A673 (cell line): ENCODE measurements around the gene VMAC. TPM values are rescaled to one million over a fixed set of nuclear protein-coding genes. Genes with fewer than 3 reads are reported as not detected.
"Not testable (repeated sequence)": the region's sequence is repeated elsewhere in the genome, so short reads cannot be mapped to it uniquely, and the experiment has no call there.

ENCODE experiments used
- BruUV-seq: library from RNA; stranded (reverse); fragments of 400-500 nt; replicated peaks from 2 replicates; lab custom pipeline; 2021; lab: Mats Ljungman, UMichigan
- CTCF ChIA-PET: fragments of 300-600 bp; sonication (Branson Sonifier 250); formaldehyde crosslinking; loops from one replicate; lab custom pipeline; 2022; ENCODE audit warnings: antibody characterized with exemption; lab: Charles Lee
- POLR2A ChIA-PET: fragments of 300-600 bp; sonication (Branson Sonifier 250); formaldehyde crosslinking; loops from one replicate; lab custom pipeline; 2022; ENCODE audit warnings: antibody characterized with exemption; ENCODE audit not compliant: low non-redundant PET; lab: Charles Lee
- DNase-seq: peaks from one replicate; pipeline ENCODE4 v3.0.0-alpha.2; 2015; ENCODE audit warnings: low spot score
- H3K27ac ChIP-seq: fragments of 200-600 bp; sonication (generic); 2 replicates; pipeline ENCODE4 v1.5.1; 2016; ENCODE audit warnings: mixed run types, low read depth, mild to moderate bottlenecking, mixed read lengths, antibody characterized with exemption, low read length; ENCODE audit not compliant: poor library complexity, severe bottlenecking
- H3K27me3 ChIP-seq: fragments of 200-600 bp; sonication (generic); replicated peaks from 2 replicates; pipeline ENCODE4 v1.6.1; 2017; ENCODE audit warnings: mixed run types, low read depth, mild to moderate bottlenecking, mixed read lengths, antibody characterized with exemption, low read length; ENCODE audit not compliant: insufficient read depth, poor library complexity
- H3K36me3 ChIP-seq: fragments of 200-600 bp; sonication (generic); 2 replicates; pipeline ENCODE4 v1.6.1; 2016; ENCODE audit warnings: mixed run types, mild to moderate bottlenecking, mixed read lengths, antibody characterized with exemption, low read length; ENCODE audit not compliant: insufficient read depth, poor library complexity, severe bottlenecking
- H3K4me1 ChIP-seq: fragments of 200-600 bp; sonication (generic); 2 replicates; pipeline ENCODE4 v1.6.1; 2017; ENCODE audit warnings: mixed run types, mild to moderate bottlenecking, mixed read lengths, antibody characterized with exemption, low read length; ENCODE audit not compliant: insufficient read depth, poor library complexity, severe bottlenecking
- H3K4me3 ChIP-seq: fragments of 200-600 bp; sonication (generic); 2 replicates; pipeline ENCODE4 v1.5.1; 2016; ENCODE audit warnings: low read depth, mixed run types, mild to moderate bottlenecking, mixed read lengths, low read length; ENCODE audit not compliant: poor library complexity, severe bottlenecking
- H3K9me3 ChIP-seq: fragments of 200-600 bp; sonication (generic); 2 replicates; pipeline ENCODE4 v1.6.1; 2016; ENCODE audit warnings: mixed run types, low read depth, mild to moderate bottlenecking, mixed read lengths, antibody characterized with exemption, low read length; ENCODE audit not compliant: poor library complexity, severe bottlenecking
- CTCF ChIP-seq: fragments of 300-800, 200-600 bp; sonication (generic); conservative IDR thresholded peaks from 2 replicates; pipeline ENCODE4 v1.5.1; 2017; ENCODE audit warnings: low read depth, mild to moderate bottlenecking, antibody characterized with exemption, low read length, moderate library complexity, mixed read lengths
- EZH2 ChIP-seq: fragments of 200-600 bp; sonication (generic); IDR thresholded peaks from 2 replicates; pipeline ENCODE4 v1.6.1; 2017; ENCODE audit warnings: borderline replicate concordance, low read depth, mild to moderate bottlenecking, mixed read lengths, antibody characterized with exemption, low read length; ENCODE audit not compliant: poor library complexity, severe bottlenecking
- intact Hi-C: fragments of 100-400 bp; cut with micrococcal nuclease; formaldehyde crosslinking; loops from one replicate; pipeline ENCODE4 v1.10.0; 2022; ENCODE audit not compliant: unreplicated experiment
- total RNA-seq: library from RNA; stranded (reverse); gene quantifications from 2 replicates; pipeline ENCODE4 v1.2.3, GENCODE V29; 2021

The VMAC gene
- total RNA-seq, 1 experiment from 2014 or later, result 0.67 TPM

- Histone ChIP-seq H3K9me3 (no peaks in the 10 kb centered on the region), H3K4me3 (no peak overlapping the region), H3K4me1 (no peaks in the 10 kb centered on the region), H3K27me3 (peaks cover 8% of the 10 kb centered on the region), H3K36me3 (no peaks in the 10 kb centered on the region), H3K27ac (no peak overlapping the region)
- POLR2A ChIA-PET, result no interaction called here
- no peak for TF ChIP-seq EZH2
- intact Hi-C loops, result no loop called here
- no peak for DNase-seq
- CTCF ChIA-PET, result no interaction called here
- no TSS peak for BruUV-seq
Measured at GRCh38 chr19:5882421-5882968, 22.2 kb upstream of the VMAC start.

DNA sequence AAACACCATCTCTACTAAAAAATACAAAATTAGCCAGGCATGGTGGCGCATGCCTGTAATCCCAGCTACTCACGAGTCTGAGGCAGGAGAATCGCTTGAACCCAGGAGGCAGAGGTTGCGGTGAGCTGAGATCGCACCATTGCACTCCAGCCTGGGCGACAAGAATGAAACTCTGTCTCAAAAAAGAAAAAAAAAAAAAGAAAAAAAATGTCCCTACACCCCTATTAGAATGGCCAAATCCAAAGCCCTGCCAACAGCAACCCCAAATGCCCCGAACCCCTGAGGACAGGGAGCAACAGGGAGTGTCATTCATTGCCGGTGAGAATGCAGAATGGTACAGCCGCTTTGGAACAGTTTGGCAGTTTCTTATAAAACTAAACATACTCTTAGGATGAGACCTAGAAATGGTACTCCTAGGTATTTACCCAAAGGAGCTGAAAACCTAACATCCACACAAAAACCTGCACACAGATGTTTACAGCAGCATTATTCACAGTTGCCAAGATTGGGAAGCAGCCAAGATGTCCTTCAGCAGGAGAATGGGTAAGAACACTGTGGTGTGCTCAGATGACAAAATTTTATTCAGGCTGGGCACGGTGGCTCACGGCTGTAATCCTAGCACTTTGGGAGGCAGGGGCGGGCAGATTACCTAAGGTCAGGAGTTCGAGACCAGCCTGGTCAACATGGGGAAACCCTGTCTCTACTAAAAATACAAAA is 21.4 kb upstream of the VMAC start:
- POLR2A ChIA-PET, H3K4me1 ChIP-seq: not testable (repeated sequence)

GRCh38 chr19:5884065-5884811 is 20.4 kb upstream of the VMAC start:
- H3K36me3 ChIP-seq, H3K4me1 ChIP-seq, BruUV-seq, DNase-seq, H3K9me3 ChIP-seq, H3K4me3 ChIP-seq, H3K27me3 ChIP-seq, H3K27ac ChIP-seq, intact Hi-C loops, POLR2A ChIA-PET: not testable (repeated sequence)
- CTCF ChIA-PET, result interaction anchor here (0.7 kb wide), 1 partner anchor 138 kb away, joined by 3 read pairs; no protein-coding TSS in a partner anchor

More for the DNA sequence above, 21.4 kb upstream of the VMAC start:
- CTCF ChIA-PET, H3K9me3 ChIP-seq, H3K27ac ChIP-seq, H3K27me3 ChIP-seq, H3K36me3 ChIP-seq, intact Hi-C loops, H3K4me3 ChIP-seq, DNase-seq, BruUV-seq: not testable (repeated sequence)

- BruUV-seq, result no TSS peak
- TF ChIP-seq EZH2, result no peak
- TF ChIP-seq CTCF, result no peak
- Histone ChIP-seq H3K36me3 (no peaks in the 10 kb centered on the region), H3K27me3 (no peaks in the 10 kb centered on the region), H3K27ac (no peak overlapping the region), H3K4me1 (peaks cover 16% of the 10 kb centered on the region), H3K4me3 (no peak overlapping the region), H3K9me3 (no peaks in the 10 kb centered on the region)
- intact Hi-C loops, result no loop called here
- POLR2A ChIA-PET, result interaction anchor here (0.6 kb wide), 1 partner anchor 423 kb away, joined by 3 read pairs; no protein-coding TSS in a partner anchor
- no peak for DNase-seq
- CTCF ChIA-PET, result interaction anchor here (2.9 kb wide), 1 partner anchor 85 kb away, joined by 23 read pairs; no protein-coding TSS in a partner anchor
Measured at GRCh38 chr19:5889288-5889971, 15.2 kb upstream of the VMAC start.
